Left hindlimb (tissue), 1 donor: ENCODE results near the gene NELFE.
"Not testable (repeated sequence)": the region's sequence is repeated elsewhere in the genome, so short reads cannot be mapped to it uniquely, and the experiment has no call there.

Experiments used
- DNase-seq: peaks from one replicate; pipeline ENCODE4 v3.0.0-alpha.2; 2018

The NELFE gene

GRCh38 chr6:31958741-31959739, at the start of gene NELFE, which contains the start of gene SKIC2:
Gene NELFE, minus strand, starts transcription at chr6:31958971. Its CDS starts 525 bp downstream, at chr6:31958446.
Gene SKIC2, plus strand, starts transcription at chr6:31959175. Its CDS starts 18 bp downstream, at chr6:31959193.
- peak; percentile 99 for DNase-seq

DNA sequence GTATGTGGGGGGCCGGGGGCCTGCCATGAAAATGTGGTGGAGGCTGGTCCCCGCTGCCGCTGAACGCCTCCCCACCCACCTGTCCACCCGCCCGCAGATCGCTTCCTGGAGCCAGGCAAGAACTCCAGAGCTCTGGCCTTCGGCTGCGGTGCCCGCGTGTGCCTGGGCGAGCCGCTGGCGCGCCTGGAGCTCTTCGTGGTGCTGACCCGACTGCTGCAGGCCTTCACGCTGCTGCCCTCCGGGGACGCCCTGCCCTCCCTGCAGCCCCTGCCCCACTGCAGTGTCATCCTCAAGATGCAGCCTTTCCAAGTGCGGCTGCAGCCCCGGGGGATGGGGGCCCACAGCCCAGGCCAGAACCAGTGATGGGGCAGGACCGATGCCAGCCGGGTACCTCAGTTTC, 49.3 kb upstream of the NELFE start:
- not testable (repeated sequence) for DNase-seq

- peak; percentile 16 for DNase-seq
These were observed 48.3 kb upstream of the NELFE start for GRCh38 chr6:32007086-32007485.

DNA sequence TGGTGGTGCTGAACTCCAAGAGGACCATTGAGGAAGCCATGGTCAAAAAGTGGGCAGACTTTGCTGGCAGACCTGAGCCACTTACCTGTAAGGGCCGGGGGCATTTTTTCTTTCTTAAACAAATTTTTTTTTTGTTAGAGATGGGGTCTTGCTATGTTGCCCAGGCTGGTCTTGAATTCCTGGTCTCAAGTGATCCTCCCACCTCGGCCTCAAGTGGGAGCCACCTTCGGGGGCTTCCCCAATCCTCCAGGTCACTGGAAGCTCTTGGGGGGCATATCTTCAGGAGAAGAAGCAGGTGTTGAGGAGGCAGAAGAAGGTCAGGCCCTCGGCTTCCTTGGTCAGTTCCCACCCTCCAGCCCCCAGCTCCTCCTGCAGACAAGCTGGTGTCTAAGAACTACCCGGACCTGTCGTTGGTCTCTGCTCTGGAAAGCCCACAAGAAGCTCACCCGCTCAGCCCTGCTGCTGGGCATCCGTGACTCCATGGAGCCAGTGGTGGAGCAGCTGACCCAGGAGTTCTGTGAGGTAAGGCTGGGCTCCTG, 47.3 kb upstream of the NELFE start:
- DNase-seq: peak; percentile 6

GRCh38 chr6:32005538-32005880, 46.7 kb upstream of the NELFE start:
- peak; percentile 10 for DNase-seq

GRCh38 chr6:32004864-32005537, 46.2 kb upstream of the NELFE start:
- DNase-seq: not testable (repeated sequence)

- DNase-seq: not testable (repeated sequence)
These were observed 45.6 kb upstream of the NELFE start for GRCh38 chr6:32004393-32004792.

DNA sequence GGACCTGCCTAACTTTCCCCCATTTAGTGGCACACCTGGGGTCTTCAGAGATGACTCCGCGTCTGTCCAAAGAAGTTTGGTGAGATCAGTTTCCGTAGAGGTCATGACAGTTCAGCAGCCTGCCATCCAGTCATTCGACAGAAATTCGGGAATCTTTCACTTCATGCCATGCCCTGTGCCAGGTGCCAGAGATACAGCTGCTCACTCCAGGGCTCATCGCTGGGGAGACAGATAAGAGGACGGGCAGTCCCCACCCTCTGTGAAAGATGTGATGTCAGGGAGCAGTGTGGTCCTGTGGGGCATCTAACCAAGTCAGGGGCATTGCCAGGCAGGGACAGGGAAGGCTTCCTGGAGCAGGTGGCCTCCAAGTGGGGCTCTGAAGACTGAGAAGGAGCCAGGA, 44.5 kb upstream of the NELFE start:
- DNase-seq: not testable (repeated sequence)

DNA sequence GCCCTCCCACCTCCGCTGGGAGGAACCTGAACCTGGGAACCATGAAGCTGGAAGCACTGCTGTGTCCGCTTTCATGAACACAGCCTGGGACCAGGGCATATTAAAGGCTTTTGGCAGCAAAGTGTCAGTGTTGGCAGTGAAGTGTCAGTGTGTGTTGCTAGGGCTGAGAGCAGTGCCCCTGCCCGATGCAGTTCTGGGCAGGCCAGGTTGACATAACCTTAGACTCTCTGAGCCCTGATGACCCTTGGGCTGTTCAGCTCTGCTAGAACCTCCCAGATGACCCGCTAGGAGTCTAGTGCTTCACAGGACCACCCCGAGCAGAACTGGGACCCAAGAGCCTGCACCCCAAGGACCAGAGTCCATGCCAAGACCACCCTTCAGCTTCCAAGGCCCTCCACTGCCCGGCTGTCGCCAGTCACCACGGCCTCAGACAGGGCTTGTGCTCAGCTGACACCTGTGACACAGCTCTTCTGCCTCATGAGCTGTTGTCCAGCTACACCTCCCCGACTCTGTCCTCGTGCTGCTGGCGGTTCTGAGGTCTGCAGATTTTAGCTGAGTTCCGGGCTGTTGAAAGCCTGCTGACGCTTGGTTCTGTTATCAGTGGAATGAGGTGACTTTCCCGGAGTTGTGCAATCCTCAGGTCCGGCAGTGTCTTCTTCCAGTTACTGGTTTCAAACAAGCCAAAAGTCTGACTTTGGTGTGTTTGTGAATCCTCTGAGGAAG, 43.9 kb upstream of the NELFE start:
- DNase-seq: not testable (repeated sequence)

DNA sequence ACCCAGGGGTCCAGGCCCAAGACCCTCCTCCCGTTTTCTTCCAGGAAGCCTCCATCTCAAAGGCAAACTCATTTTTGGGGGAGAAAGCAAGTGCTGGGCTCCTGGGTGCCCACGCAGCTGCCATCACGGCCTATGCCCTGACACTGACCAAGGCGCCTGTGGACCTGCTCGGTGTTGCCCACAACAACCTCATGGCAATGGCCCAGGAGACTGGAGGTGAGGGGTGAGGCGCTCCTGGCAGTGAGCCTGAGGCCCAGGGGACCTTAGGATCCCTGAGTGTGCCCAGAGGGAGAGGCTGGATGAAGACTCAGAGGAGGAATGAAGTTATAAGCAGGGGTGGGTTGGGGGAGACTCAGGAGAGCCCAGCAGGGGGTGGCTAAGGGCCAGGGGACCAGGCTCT, 37.6 kb upstream of the NELFE start:
- DNase-seq: peak; percentile 18

DNA sequence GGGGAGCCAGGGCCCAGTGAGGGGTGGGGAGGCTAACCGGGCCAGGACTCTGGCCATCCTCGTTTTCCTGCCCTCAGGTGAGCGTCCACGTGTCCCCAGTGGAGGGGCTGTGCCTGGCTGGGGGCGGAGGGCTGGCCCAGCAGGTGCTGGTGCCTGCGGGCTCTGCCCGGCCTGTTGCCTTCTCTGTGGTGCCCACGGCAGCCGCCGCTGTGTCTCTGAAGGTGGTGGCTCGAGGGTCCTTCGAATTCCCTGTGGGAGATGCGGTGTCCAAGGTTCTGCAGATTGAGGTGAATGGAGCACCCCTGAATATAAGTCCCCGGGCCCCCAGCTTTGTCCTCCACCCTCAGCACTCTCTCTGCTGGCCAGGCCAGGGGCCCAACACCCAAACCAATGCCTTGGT, 35.6 kb upstream of the NELFE start:
- not testable (repeated sequence) for DNase-seq

DNA sequence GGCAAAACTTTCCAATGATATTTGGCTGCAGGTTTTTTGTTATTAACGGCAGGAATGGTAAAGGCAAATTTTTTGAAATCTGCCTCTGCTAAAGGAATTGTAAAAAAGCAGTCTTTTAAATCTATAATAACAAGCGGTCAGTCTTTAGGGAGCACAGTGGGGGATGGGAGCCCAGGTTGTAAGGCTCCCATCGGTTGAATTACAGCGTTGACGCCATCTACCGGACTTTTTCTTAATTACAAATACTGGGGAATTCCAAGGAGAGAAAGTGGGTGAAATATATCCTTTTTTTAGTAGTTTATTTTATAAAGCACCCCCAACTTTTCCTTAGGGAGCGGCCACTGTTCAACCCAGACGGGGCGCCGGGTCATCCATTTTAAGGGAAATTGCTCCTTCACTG, 30.6 kb upstream of the NELFE start:
- DNase-seq: not testable (repeated sequence)

DNA sequence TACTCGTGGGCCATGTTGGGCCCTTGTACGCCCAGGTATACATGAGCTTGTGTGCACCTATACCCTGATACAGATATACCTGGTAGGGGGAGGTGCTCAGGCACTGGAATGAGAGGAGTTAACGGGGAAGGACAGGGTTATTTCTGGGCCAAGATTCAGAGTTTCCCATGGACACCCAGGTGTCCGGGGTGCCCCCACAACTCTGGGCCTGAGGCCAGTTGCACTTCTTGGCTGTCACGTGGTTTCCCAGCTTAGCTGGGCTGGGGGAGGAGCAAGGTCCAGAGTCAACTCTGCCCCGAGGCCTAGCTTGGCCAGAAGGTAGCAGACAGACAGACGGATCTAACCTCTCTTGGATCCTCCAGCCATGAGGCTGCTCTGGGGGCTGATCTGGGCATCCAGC, 23.0 kb upstream of the NELFE start, which contains the start of gene C4A:
Gene C4A (plus strand): TSS at position 314 of the 400 bp plus-strand sequence. CDS start 51 bp downstream, at position 365.
- not testable (repeated sequence) for DNase-seq

DNA sequence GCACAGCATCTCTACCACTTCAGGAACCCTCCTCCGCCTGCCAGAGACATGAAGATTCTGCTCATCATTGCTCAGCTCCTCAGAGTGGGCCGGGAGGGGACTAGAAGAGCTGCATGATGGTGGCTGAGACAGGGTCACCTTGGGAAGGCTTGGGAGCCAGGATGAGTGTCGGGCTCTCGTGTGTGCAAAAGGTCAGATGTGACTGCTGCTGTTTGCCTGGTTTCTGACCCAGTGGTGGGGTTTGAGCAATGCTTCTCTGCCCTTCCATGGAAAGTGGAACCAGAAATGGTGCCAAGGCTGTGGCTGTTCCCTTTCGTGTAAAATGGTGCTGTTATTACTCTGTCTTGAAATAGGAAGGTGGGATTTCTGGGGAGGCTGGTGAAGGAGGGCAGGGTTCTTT, 22.2 kb upstream of the NELFE start:
- not testable (repeated sequence) for DNase-seq

- DNase-seq: not testable (repeated sequence)
These were observed 21.6 kb upstream of the NELFE start for GRCh38 chr6:31980195-31980876.

- no peak for DNase-seq
These were observed 20.6 kb upstream of the NELFE start for GRCh38 chr6:31979238-31979898.

- DNase-seq: no peak
These were observed 20.1 kb upstream of the NELFE start for GRCh38 chr6:31978831-31979230.

GRCh38 chr6:31977816-31978431, 19.2 kb upstream of the NELFE start:
- no peak for DNase-seq

DNA sequence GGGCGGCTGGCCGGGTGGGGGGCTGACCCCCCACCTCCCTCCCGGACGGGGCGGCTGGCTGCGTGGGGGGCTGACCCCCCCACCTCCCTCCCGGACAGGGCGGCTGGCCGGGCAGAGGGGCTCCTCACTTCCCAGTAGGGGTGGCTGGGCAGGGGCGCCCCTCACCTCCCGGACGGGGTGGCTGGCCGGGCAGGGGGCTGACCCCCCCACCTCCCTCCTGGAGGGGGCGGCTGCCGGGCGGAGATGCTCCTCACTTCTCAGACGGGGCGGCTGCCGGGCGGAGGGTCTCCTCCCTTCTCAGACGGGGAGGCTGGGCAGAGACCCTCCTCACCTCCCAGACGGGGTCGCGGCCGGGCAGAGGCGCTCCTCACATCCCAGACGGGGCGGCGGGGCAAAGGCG, 17.3 kb upstream of the NELFE start:
- DNase-seq: not testable (repeated sequence)

- DNase-seq: peak; percentile 28
These were observed 14.1 kb upstream of the NELFE start for GRCh38 chr6:31972709-31973350.
